Neural progenitor cell (in vitro differentiated cells): Measurements from ENCODE around the gene PCDHGB3. TPM values are rescaled to one million over a fixed set of nuclear protein-coding genes. Genes with fewer than 3 reads are reported as not detected.

Experiments used
- DNase-seq: peaks from one replicate; pipeline ENCODE4 v3.0.0-alpha.2; 2016; ENCODE audit warnings: low spot score
- H2AFZ ChIP-seq: fragments of 200-600 bp; sonication (generic); replicated peaks from 2 replicates; pipeline ENCODE4 v1.6.1; 2016; ENCODE audit warnings: antibody characterized with exemption
- H3F3A ChIP-seq: fragments of 200-600 bp; sonication (generic); 2 replicates; pipeline ENCODE4 v1.6.1; 2016; ENCODE audit warnings: antibody characterized with exemption, low read depth
- H3K27ac ChIP-seq: fragments of 200-600 bp; sonication (generic); 2 replicates; pipeline ENCODE4 v1.5.1; 2016; ENCODE audit warnings: mild to moderate bottlenecking
- H3K27me3 ChIP-seq: fragments of 200-600 bp; sonication (generic); 2 replicates; pipeline ENCODE4 v1.6.1; 2016; ENCODE audit warnings: mild to moderate bottlenecking, moderate library complexity
- H3K36me3 ChIP-seq: fragments of 200-600 bp; sonication (generic); 2 replicates; pipeline ENCODE4 v1.5.1; 2016
- H3K4me1 ChIP-seq: fragments of 200-600 bp; sonication (generic); 2 replicates; pipeline ENCODE4 v1.6.1; 2016; ENCODE audit warnings: mixed run types
- H3K4me2 ChIP-seq: fragments of 200-600 bp; sonication (generic); 2 replicates; pipeline ENCODE4 v1.6.1; 2016
- H3K4me3 ChIP-seq: fragments of 200-600 bp; sonication (generic); 2 replicates; pipeline ENCODE4 v1.5.1; 2016
- H3K79me2 ChIP-seq: fragments of 200-600 bp; sonication (generic); 2 replicates; pipeline ENCODE4 v1.6.1; 2016; ENCODE audit warnings: low read depth
- H3K9ac ChIP-seq: fragments of 200-600 bp; sonication (generic); 2 replicates; pipeline ENCODE4 v1.6.1; 2016
- H3K9me3 ChIP-seq: fragments of 200-600 bp; sonication (generic); 2 replicates; pipeline ENCODE4 v1.5.1; 2016; ENCODE audit warnings: low read depth
- H4K20me1 ChIP-seq: fragments of 200-600 bp; sonication (generic); 2 replicates; pipeline ENCODE4 v1.6.1; 2016; ENCODE audit warnings: low read depth
- H3K27ac Mint-ChIP-seq: 3 replicates; pipeline ENCODE4 v1.8.0; 2021; ENCODE audit warnings: mixed read lengths
- H3K27me3 Mint-ChIP-seq: 2 replicates; pipeline ENCODE4 v1.8.0; 2022; ENCODE audit warnings: low read depth, mild to moderate bottlenecking, inconsistent platforms, moderate library complexity, mixed read lengths; ENCODE audit not compliant: insufficient read depth
- H3K36me3 Mint-ChIP-seq: 3 replicates; pipeline ENCODE4 v1.8.0; 2021; ENCODE audit warnings: mixed read lengths
- H3K4me1 Mint-ChIP-seq: 3 replicates; pipeline ENCODE4 v1.8.0; 2021; ENCODE audit warnings: mixed read lengths
- H3K4me3 Mint-ChIP-seq: 3 replicates; pipeline ENCODE4 v1.8.0; 2021; ENCODE audit warnings: mild to moderate bottlenecking, moderate library complexity, mixed read lengths
- H3K9me3 Mint-ChIP-seq: 3 replicates; pipeline ENCODE4 v1.8.0; 2020; ENCODE audit warnings: mixed read lengths
- EZH2 ChIP-seq: fragments of 200-600 bp; sonication (generic); IDR thresholded peaks from 2 replicates; pipeline ENCODE4 v1.6.1; 2017; ENCODE audit warnings: antibody characterized with exemption, mild to moderate bottlenecking, moderate library complexity
- EZH2phosphoT487 ChIP-seq: fragments of 200-600 bp; sonication (generic); IDR thresholded peaks from 2 replicates; pipeline ENCODE4 v1.6.1; 2017; ENCODE audit warnings: antibody characterized with exemption
- total RNA-seq: library from RNA; depleted of rRNA; stranded (reverse); fragments of >200 nt; gene quantifications from 2 replicates; pipeline ENCODE4 v1.2.3, GENCODE V29; 2015; ENCODE audit warnings: low replicate concordance
- TF ChIP-seq, protein P1 (sequence below): fragments of 200-600 bp; sonication (generic); IDR thresholded peaks from 2 replicates; pipeline ENCODE4 v1.5.1; 2017; ENCODE audit warnings: antibody characterized with exemption, mild to moderate bottlenecking

The PCDHGB3 gene
- 0.74 and 0.95 TPM in 2 replicates for total RNA-seq

DNA sequence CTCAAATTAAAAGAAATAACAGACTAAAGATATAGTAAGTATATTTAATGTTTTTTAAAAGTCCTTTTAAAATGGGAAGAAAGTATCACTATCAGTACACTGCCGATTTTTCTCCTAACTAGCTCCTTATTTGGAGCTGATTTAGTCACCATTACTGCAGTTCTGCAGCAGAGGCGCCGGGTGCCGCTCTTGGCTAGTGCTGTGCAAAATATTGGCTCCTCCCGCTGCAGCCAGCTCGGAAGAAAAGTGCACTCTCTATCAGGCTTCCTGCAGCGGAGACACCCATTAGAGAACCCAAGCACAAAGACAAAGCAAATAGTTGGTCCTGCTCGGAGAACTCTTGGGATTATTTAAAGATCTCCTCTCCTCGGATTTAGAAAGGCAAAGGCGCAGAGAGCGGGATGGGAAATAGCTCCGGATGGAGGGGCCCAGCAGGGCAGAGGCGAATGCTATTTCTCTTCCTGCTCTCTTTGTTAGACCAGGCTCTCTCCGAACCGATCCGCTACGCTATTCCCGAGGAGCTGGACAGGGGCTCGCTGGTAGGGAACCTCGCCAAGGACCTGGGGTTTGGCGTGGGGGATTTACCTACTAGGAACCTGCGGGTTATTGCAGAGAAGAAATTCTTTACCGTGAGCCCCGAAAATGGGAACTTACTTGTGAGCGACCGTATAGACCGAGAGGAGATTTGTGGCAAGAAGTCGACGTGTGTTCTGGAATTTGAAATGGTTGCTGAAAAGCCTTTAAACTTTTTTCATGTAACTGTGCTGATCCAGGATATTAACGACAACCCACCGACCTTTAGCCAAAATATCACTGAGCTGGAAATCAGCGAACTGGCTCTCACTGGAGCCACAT is at the start of gene PCDHGB3:
Gene PCDHGB3 (plus strand): TSS at position 249 of the 855 bp plus-strand sequence. CDS start 153 bp downstream, at position 402.
- H4K20me1 ChIP-seq: no peaks in the 10 kb centered on the region
- Mint-ChIP-seq H3K4me1 (no peaks in the 10 kb centered on the region), H3K4me3 (no peak within 1 kb of the TSS), H3K27ac (no peak within 1 kb of the TSS), H3K9me3 (peaks cover 55% of the 10 kb centered on the region), H3K36me3 (peaks cover 4% of the 10 kb centered on the region), H3K27me3 (peaks cover 8% of the 10 kb centered on the region)
- no peaks in the 10 kb centered on the region for H3K36me3 ChIP-seq
- no peaks in the 10 kb centered on the region for H3K4me1 ChIP-seq
- no peak within 1 kb of the TSS for H2AFZ ChIP-seq
- H3K27ac ChIP-seq: no peak within 1 kb of the TSS
- H3K9ac ChIP-seq: no peak within 1 kb of the TSS
- H3K4me2 ChIP-seq: no peak within 1 kb of the TSS
- no peak for TF ChIP-seq EZH2
- H3K27me3 ChIP-seq: no peaks in the 10 kb centered on the region
- H3K9me3 ChIP-seq: peaks cover 3% of the 10 kb centered on the region
- H3F3A ChIP-seq: no peaks in the 10 kb centered on the region
- no peak for DNase-seq
- no peaks in the 10 kb centered on the region for H3K79me2 ChIP-seq
- H3K4me3 ChIP-seq: no peak within 1 kb of the TSS

DNA sequence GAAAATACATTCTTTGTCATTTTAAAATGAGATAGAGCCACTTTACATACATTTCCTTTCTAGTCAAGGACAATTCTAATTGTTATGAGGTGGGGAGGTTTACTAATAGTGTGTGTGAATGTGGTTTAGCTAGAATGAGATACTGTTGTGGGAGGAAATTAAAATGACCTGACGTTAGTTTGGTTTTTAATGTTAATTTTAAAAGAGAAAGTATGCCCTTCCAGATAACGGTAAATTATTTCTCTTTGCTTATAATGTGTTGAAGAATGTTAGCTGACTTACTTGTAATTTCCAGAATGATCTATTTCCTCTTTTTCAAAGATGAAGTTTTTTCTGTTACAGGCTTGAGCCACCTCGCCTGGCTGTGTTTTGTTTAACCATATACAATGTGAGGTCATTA is 47.8 kb upstream of the PCDHGB3 start:
- Mint-ChIP-seq H3K36me3 (peaks cover 31% of the 10 kb centered on the region), H3K9me3 (peaks cover 64% of the 10 kb centered on the region), H3K27me3 (peaks cover 5% of the 10 kb centered on the region), H3K4me1 (peaks cover 4% of the 10 kb centered on the region), H3K4me3 (peak overlapping the region; percentile 15), H3K27ac (no peak overlapping the region)
- Histone ChIP-seq H3K4me3 (no peak overlapping the region), H3K27ac (no peak overlapping the region), H3K9me3 (peaks cover 26% of the 10 kb centered on the region), H3K4me1 (no peaks in the 10 kb centered on the region), H3K4me2 (no peak overlapping the region), H3K27me3 (no peaks in the 10 kb centered on the region), H2AFZ (no peak overlapping the region), H3K9ac (no peak overlapping the region), H3K36me3 (peaks cover 25% of the 10 kb centered on the region), H4K20me1 (no peaks in the 10 kb centered on the region), H3K79me2 (peaks cover 31% of the 10 kb centered on the region), H3F3A (peaks cover 17% of the 10 kb centered on the region)
- DNase-seq: no peak
- TF ChIP-seq, protein P1, sequence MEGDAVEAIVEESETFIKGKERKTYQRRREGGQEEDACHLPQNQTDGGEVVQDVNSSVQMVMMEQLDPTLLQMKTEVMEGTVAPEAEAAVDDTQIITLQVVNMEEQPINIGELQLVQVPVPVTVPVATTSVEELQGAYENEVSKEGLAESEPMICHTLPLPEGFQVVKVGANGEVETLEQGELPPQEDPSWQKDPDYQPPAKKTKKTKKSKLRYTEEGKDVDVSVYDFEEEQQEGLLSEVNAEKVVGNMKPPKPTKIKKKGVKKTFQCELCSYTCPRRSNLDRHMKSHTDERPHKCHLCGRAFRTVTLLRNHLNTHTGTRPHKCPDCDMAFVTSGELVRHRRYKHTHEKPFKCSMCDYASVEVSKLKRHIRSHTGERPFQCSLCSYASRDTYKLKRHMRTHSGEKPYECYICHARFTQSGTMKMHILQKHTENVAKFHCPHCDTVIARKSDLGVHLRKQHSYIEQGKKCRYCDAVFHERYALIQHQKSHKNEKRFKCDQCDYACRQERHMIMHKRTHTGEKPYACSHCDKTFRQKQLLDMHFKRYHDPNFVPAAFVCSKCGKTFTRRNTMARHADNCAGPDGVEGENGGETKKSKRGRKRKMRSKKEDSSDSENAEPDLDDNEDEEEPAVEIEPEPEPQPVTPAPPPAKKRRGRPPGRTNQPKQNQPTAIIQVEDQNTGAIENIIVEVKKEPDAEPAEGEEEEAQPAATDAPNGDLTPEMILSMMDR: no peak
- TF ChIP-seq EZH2phosphoT487: no peak

DNA sequence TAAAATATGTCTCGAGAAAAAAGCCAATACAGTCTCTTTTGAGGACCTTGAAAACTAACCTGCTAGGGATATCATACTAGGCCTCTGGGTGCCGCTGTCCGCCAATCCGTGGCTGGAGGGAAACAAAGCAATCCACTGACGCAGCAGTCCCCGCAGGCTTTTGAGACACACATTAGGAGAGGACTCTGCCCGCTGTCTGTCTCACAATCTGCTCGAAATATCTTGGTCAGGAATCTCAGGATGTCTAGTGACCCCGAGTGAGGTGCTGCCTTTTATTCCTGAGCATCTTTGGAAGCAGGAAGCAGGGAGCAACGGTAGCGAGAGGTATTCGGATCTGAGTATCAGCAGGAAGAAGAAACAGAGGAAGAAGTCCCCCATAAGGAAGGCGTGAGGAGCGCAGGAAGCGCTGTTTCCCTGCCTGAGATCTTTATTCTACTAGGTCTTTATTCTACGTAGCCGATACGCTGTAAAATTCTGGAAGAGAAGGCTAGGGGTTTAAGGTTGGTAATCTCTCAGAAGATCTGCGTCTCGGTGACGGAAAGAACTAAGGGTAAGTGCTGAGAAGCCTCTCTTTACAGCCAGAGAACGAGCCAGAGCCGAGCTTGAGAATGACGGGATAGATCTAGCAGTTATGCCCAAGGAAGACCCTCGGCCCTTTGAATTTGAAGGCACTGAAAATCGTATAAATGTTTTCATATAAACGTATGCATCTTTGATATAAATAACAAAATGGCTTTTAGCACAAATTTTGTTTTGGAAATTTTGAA is 43.8 kb upstream of the PCDHGB3 start:
- peaks cover 2% of the 10 kb centered on the region for H3K27me3 Mint-ChIP-seq
- no peak overlapping the region for H3K4me3 Mint-ChIP-seq
- no peak for TF ChIP-seq EZH2
- TF ChIP-seq, protein P1: peak; percentile 61
- peaks cover 38% of the 10 kb centered on the region for H3K9me3 Mint-ChIP-seq
- no peak overlapping the region for H3K9ac ChIP-seq
- DNase-seq: peak; percentile 65
- peak overlapping the region; percentile 27 for H3K4me3 ChIP-seq
- peaks cover 4% of the 10 kb centered on the region for H3K36me3 ChIP-seq
- no peaks in the 10 kb centered on the region for H4K20me1 ChIP-seq
- no peaks in the 10 kb centered on the region for H3K79me2 ChIP-seq
- H3K27me3 ChIP-seq: no peaks in the 10 kb centered on the region
- peak overlapping the region; percentile 61 for H3K4me2 ChIP-seq
- H3F3A ChIP-seq: no peaks in the 10 kb centered on the region
- H3K9me3 ChIP-seq: peaks cover 6% of the 10 kb centered on the region
- peaks cover 3% of the 10 kb centered on the region for H3K36me3 Mint-ChIP-seq
- H2AFZ ChIP-seq: peak overlapping the region; percentile 81
- no peak overlapping the region for H3K27ac ChIP-seq
- H3K27ac Mint-ChIP-seq: no peak overlapping the region
- H3K4me1 Mint-ChIP-seq: no peaks in the 10 kb centered on the region
- no peaks in the 10 kb centered on the region for H3K4me1 ChIP-seq
